GM19395 (cell line): ENCODE data around the gene BICC1.

Experiments used
- ATAC-seq: cut with Tn5 transposase; IDR thresholded peaks from one replicate; pipeline ENCODE4 v1.9.1; 2021; ENCODE audit warnings: mild to moderate bottlenecking, moderate library complexity; ENCODE audit not compliant: unreplicated experiment

The BICC1 gene

GRCh38 chr10:58512491-58513187, at the start of gene BICC1:
Gene BICC1 (plus strand): TSS chr10:58512872. CDS start chr10:58513144, 272 bp downstream.
- peak; percentile 50 for ATAC-seq

GRCh38 chr10:58464956-58465355, 47.7 kb upstream of the BICC1 start:
- ATAC-seq, result no peak

GRCh38 chr10:58465629-58466028, 47.0 kb upstream of the BICC1 start:
- no peak for ATAC-seq

- ATAC-seq, result no peak
Measured at GRCh38 chr10:58467931-58468635, 44.6 kb upstream of the BICC1 start.

- ATAC-seq, result no peak
Measured at GRCh38 chr10:58473976-58474375, 38.7 kb upstream of the BICC1 start.

GRCh38 chr10:58475322-58476277, 37.1 kb upstream of the BICC1 start:
- no peak for ATAC-seq

- ATAC-seq, result no peak
Measured at GRCh38 chr10:58477122-58477521, 35.5 kb upstream of the BICC1 start.

- ATAC-seq, result no peak
Measured at GRCh38 chr10:58477902-58478301, 34.8 kb upstream of the BICC1 start.

- no peak for ATAC-seq
Measured at GRCh38 chr10:58479045-58479444, 33.6 kb upstream of the BICC1 start.

GRCh38 chr10:58480321-58480720, 32.4 kb upstream of the BICC1 start:
- ATAC-seq, result no peak

GRCh38 chr10:58481569-58482109, 31.0 kb upstream of the BICC1 start:
- no peak for ATAC-seq

- ATAC-seq, result no peak
Measured at GRCh38 chr10:58486821-58487220, 25.9 kb upstream of the BICC1 start.

GRCh38 chr10:58488921-58489320, 23.8 kb upstream of the BICC1 start:
- ATAC-seq, result no peak

GRCh38 chr10:58502956-58503355, 9.7 kb upstream of the BICC1 start:
- no peak for ATAC-seq

- no peak for ATAC-seq
Measured at GRCh38 chr10:58508316-58508715, 4.4 kb upstream of the BICC1 start.

GRCh38 chr10:58511765-58512490, 744 bp upstream of the BICC1 start:
- peak; percentile 16 for ATAC-seq

- ATAC-seq, result peak; percentile 40
Measured at GRCh38 chr10:58513188-58514110, 777 bp downstream of the BICC1 start.

- ATAC-seq, result no peak
Measured at GRCh38 chr10:58514111-58514770, 1.6 kb downstream of the BICC1 start.
